ENCODE measurements around the gene TMPRSS6.

DNA sequence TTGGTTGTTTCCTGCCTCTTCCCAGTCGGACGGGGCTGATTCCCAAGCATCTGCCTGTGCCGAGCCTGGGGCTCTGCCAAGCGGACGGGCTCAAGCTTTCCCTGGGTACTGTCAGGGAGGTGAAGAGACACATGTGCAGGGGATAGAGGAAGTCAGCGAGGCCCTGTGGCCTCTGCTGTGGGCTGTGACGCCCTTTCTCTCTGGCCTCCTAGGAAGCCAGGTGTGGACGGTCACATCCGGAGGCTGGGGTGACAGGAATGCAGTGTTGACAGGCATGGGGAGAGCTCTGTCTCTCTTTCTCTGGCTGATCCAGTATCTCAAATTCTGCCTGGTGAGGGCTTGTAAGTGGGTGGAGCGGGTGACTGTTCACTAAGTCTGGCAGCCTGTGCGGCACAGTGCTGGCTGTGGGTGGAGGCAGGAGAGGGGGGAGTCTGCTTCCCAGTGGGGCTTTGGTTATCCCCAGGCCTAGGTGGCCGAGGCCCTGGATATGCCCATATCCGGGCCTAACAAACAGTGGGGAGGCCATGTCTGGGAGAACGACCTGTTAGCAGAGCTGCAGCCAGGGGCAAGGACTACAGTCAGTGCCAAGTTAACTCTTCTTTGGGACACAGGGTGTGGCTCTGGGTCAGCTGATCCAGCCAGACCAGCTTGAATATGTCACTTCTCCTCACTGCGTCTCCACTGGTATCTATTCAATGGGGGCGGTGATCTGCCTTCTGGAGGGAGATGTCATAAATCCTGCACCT, 56.0 kb downstream of the TMPRSS6 start:
- TF ChIP-seq, protein P1, sequence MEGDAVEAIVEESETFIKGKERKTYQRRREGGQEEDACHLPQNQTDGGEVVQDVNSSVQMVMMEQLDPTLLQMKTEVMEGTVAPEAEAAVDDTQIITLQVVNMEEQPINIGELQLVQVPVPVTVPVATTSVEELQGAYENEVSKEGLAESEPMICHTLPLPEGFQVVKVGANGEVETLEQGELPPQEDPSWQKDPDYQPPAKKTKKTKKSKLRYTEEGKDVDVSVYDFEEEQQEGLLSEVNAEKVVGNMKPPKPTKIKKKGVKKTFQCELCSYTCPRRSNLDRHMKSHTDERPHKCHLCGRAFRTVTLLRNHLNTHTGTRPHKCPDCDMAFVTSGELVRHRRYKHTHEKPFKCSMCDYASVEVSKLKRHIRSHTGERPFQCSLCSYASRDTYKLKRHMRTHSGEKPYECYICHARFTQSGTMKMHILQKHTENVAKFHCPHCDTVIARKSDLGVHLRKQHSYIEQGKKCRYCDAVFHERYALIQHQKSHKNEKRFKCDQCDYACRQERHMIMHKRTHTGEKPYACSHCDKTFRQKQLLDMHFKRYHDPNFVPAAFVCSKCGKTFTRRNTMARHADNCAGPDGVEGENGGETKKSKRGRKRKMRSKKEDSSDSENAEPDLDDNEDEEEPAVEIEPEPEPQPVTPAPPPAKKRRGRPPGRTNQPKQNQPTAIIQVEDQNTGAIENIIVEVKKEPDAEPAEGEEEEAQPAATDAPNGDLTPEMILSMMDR (conservative IDR thresholded peaks at IDR 0.05 in 1 of 2, IDR thresholded peaks at IDR 0.05 in 1 of 2; ENCODE audit: extremely low read depth in 1 of 2, insufficient read depth in 1 of 2, low read depth in 1 of 2, low read length in 2 of 2): no peak
- TF ChIP-seq EZH2 (IDR thresholded peaks at IDR 0.05; ENCODE audit: borderline replicate concordance, low read length): no peak

All from mammary epithelial cell (primary cell).